Measurements from ENCODE around the gene RARRES2.
"Not testable (repeated sequence)": the region's sequence is repeated elsewhere in the genome, so short reads cannot be mapped to it uniquely, and the experiment has no call there.

GRCh38 chr7:150305903-150306284, 35.5 kb downstream of the RARRES2 start:
- not testable (repeated sequence) for TF ChIP-seq CTCF (IDR thresholded peaks at IDR 0.05; ENCODE audit: borderline replicate concordance, extremely low read depth, low read length, poor library complexity, severe bottlenecking); EZH2 (IDR thresholded peaks at IDR 0.05; ENCODE audit: borderline replicate concordance, low read depth, low read length, severe bottlenecking)

Measured in DND-41 (cell line).